Esophagus mucosa (tissue), 1 donor: ENCODE results near the gene SLX4. TPM values are rescaled to one million over a fixed set of nuclear protein-coding genes. Genes with fewer than 3 reads are reported as not detected.
"Not testable (repeated sequence)": the region's sequence is repeated elsewhere in the genome, so short reads cannot be mapped to it uniquely, and the experiment has no call there.

Experiments used
- ATAC-seq: fragments of 200-7000 bp; cut with Tn5 transposase; one replicate; pipeline ENCODE4 v1.9.1; 2020
- total RNA-seq: library from RNA; stranded (reverse); gene quantifications from one replicate; pipeline ENCODE4 v1.2.4, GENCODE V29; 2023
- donor health status: DM: yes; HTN: yes; CAD: no.

Gene SLX4, protein sequence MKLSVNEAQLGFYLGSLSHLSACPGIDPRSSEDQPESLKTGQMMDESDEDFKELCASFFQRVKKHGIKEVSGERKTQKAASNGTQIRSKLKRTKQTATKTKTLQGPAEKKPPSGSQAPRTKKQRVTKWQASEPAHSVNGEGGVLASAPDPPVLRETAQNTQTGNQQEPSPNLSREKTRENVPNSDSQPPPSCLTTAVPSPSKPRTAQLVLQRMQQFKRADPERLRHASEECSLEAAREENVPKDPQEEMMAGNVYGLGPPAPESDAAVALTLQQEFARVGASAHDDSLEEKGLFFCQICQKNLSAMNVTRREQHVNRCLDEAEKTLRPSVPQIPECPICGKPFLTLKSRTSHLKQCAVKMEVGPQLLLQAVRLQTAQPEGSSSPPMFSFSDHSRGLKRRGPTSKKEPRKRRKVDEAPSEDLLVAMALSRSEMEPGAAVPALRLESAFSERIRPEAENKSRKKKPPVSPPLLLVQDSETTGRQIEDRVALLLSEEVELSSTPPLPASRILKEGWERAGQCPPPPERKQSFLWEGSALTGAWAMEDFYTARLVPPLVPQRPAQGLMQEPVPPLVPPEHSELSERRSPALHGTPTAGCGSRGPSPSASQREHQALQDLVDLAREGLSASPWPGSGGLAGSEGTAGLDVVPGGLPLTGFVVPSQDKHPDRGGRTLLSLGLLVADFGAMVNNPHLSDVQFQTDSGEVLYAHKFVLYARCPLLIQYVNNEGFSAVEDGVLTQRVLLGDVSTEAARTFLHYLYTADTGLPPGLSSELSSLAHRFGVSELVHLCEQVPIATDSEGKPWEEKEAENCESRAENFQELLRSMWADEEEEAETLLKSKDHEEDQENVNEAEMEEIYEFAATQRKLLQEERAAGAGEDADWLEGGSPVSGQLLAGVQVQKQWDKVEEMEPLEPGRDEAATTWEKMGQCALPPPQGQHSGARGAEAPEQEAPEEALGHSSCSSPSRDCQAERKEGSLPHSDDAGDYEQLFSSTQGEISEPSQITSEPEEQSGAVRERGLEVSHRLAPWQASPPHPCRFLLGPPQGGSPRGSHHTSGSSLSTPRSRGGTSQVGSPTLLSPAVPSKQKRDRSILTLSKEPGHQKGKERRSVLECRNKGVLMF (N-terminal part only)
- 4.0 TPM for total RNA-seq

DNA sequence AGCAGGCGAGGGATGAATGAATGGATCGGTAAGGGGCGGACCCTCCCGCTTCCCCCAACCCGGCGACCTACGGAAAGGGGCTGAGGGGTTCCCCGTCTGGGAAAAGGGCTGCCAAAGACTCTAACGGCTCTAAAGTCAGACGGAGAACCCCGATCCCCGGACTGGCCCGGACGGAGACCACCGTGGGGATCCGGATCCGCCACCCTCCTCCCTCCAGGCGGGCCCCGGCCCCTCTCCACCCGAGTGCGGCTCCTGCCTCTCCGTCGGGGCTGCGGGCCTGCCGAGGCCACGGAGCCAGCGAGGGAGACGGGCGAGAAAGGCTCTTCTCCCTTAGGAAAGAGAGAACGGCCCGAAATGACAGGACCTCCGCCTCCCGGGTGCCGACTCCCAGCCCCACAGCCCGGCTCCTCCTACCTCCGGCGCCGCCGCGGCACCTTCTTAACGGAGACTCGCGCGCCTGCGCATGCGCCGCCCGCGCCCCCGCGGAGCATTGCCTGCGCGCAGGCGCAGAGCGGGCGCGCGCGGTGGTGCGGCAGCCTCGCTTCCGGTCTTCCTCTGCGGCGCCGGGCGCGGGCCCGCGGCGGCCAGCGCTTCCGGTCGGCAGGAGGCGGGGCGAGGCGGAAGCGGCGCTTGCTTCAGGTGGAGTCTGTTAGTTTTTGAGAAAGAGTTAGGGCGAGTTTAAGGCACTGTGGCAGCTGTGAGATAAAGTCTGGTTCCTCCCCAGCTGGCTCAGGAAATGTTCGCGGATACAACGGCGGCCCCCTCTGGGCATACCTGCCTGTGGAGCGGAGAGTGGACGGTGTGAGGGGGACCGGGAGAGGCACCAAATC is at the start of gene SLX4:
Gene SLX4, minus strand, starts transcription at position 461 of the 830 bp plus-strand sequence. CDS start 2,642 bp downstream, outside the sequence.
- ATAC-seq = peak; percentile 96

DNA sequence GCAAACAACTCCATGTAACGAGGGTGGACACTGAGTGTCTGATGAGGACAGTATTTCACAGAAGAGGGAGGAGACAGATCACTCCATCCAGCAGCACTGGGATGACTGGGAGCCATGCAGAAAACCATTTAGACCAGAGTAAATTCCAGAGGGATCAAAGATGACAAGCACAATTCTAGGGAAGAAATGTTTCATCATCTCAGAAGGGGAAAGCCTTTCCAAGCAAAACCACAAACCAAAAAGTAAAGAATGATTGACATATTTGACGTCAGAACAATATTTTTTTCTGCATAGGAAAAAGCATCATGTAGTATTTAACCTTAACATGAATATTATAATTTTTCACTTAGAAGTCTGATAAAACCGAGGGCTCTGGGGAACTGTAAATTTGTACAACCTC is 47.8 kb upstream of the SLX4 start:
- no peak for ATAC-seq

GRCh38 chr16:3656491-3657468 is 45.4 kb upstream of the SLX4 start:
- ATAC-seq = peak; percentile 66

GRCh38 chr16:3656160-3656490 is 44.7 kb upstream of the SLX4 start:
- ATAC-seq = not testable (repeated sequence)

DNA sequence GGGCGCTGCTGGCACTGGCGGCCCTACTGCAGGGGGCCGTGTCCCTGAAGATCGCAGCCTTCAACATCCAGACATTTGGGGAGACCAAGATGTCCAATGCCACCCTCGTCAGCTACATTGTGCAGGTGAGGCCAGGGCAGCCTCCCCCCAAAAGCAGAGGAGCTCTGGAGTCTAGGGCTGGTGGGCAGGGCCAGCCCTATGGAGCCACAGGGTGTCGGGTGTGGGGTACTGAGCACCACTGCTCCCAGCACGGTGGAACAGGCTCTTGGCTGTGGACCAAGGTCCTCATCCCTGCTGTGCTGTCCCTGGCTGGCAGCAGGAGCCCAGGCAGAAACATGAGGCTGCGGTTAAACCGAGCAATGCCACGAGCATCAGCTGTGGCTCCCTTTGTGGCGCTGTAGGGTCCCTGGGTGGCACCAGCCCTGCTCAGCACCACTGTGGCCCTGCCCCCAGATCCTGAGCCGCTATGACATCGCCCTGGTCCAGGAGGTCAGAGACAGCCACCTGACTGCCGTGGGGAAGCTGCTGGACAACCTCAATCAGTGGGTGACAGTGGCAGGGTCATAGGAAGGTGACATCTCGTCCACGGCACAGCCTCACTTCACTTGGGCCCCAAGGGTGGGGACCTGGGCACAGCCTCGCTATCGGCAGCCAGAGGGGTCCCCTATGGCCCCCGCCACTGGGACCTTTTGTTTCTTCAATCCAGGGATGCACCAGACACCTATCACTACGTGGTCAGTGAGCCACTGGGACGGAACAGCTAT is 44.2 kb upstream of the SLX4 start:
- ATAC-seq = peak; percentile 7

DNA sequence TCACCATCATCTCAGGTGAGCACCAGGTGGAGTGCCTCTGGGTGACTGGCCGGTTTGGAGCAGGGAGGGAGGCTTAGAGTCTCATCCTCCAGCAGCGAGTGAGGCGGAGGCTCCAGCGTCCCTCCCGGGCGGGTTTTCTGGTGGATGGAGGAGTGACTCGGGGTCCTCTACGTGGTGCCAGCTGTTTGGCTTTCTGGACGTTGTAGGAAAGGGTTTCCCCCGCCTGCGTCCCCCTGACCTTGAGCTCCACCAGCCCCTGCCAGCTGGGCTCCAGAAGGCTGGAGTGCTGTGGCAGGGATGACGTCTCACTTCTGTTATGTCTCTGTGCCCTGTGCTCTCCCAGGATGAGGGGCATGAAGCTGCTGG is 43.6 kb upstream of the SLX4 start:
- ATAC-seq = no peak

GRCh38 chr16:3654249-3654991 is 43.0 kb upstream of the SLX4 start, which contains the start of gene DNASE1:
Gene DNASE1 (plus strand): TSS chr16:3654691. CDS start chr16:3655374, 683 bp downstream.
- peak; percentile 64 for ATAC-seq

DNA sequence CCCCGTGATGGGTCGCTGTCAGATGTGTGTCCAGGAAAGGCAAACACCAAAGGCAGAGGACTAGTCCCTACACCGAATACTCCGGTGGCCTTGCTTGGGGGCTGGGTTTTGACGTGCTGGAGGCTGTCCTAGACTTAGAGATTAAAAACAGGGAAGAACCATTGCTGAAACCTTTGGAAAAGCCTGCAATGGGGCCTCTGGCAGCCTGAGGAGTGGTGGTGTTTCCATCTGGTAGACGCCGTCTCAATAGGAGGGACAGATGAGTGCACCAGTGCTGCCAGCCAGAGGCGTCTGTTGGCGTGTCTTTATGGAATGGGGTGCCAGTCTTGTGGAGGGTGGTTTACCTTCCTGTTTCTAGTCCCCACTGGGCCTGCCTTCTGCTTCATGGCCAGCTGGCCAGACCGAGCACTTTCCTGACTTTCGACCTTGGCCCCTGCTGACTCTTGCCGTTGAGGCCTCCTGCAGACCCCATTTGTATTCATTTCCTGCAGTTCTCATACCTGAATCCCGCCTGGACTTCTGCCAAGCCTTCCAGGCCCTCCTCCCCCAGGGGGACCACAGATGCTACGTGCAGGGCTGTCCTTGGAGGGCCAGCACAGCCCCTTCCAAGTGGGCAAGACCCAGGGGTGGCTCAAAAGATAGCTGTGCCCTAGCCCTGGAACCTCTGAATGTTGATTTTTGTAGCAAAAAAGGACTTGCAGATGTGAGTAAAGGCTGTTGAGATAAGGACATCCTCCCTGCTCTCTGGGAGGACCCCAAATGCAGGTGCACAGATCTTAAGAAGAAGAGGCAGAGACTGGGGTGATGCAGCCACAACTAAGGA is 41.2 kb upstream of the SLX4 start:
- no peak for ATAC-seq

- no peak for ATAC-seq
Measured at GRCh38 chr16:3651461-3652372, 40.3 kb upstream of the SLX4 start.

GRCh38 chr16:3650631-3651265 is 39.3 kb upstream of the SLX4 start:
- ATAC-seq = no peak

DNA sequence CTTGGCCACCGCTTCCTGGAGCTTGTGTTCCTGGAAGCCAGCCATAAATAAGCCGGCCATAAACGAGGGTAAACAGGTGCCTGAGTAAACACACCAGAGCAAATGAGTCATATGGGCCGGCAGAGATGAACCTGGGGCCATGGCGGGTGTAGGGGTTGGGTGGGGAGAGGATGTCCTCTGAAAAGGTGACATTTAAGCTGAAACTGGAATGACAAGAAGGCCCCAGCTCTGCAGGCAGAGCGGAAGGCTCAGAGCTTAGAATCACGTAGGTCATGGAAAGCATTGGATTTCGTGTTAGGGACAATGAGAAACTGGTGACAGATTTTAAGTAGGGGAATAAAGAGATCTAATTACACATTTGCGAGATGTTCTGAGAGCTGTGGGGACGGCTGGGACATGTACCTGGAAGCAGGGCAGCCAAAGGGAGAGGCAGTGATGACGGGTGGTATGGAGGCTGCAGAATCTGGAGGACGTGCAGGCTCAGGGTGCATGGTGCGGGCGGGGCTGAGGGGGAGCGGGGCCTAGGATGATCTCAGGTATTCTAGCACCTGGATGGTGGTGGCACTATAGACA is 35.0 kb upstream of the SLX4 start:
- ATAC-seq = peak; percentile 69

DNA sequence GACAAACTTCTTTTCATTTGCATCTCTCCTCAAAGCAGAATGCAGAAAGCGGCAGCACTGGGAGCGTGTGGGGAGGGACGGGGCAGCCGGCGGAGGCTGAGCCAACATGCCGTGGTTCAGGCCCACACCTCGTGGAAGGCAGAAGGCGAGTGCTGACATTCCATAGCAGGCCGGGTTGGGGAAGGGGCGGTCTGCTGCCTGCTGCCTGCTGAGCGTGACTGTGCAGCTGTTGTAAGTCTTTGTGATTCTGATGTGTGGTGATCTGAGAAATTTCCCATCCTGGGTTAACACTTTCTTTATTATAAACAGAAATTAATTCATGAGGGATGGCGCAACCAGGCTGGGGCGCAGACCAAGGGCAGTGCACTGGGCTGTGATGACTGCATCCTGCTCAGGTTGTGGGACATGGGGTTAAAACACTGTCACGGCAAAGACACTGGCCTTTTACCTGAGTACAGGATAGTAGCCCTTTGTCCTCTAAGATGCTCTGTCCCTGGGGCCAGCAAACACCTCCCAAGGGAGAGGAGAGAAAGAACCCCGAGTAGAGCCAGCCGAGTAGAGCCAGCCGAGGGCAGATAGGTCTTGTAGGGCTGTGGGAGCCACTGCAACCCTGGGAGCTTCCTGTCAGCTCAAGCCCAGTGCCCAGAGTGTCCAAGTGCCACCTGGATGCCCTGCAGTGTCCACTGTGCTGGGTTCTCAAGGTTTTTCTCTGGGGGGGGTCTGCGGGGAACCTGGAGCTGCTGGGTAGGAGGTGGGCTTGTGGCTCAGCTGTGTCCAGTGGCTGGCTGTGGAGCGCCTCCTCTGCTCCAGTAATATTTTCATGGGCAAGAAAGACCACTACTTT is 34.3 kb upstream of the SLX4 start:
- ATAC-seq = no peak

- no peak for ATAC-seq
Measured at GRCh38 chr16:3645108-3645503, 33.7 kb upstream of the SLX4 start.

DNA sequence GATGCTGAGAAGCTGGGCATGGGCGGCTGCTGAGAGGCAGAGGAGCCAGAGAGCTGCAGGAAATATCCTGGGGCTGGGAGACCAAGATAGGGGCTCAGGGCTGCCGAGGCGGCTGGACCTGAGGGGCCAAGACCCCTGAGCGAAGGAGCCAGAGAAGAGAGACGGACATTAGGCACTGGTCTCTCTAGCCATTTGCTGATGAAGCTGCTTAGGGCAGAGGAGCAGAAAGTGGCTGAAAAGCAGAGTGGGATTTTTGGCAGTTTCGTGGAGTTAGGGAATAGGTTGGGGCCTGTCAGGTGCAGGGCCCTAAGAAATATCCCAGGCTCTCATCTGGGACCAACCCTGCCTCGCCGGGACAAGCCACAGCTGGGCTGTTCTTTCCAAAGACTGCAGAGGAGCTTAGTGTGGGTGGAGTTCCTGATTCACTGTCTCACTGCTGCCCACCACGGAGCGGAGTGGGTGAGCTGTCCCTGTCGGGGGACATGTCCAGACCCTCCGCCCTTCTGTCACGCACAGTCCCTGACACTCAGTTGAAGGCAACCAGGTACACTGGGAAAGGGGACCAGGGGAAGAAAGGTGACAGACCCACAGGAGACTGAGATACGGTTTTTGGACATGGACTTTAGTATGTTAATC is 31.8 kb upstream of the SLX4 start:
- ATAC-seq = peak; percentile 11
